Sigmoid colon (tissue), 4 donors: ENCODE measurements around the gene TMEM219.
"Not testable (repeated sequence)": the region's sequence is repeated elsewhere in the genome, so short reads cannot be mapped to it uniquely, and the experiment has no call there.

Source experiments
- EP300 ChIP-seq, 4 donors: sonication (generic); formaldehyde crosslinking; IDR thresholded peaks; one replicate each; pipeline ENCODE4 v1.6.1; 2017; ENCODE audit warnings: antibody characterized with exemption in 4 of 4
- POLR2A ChIP-seq, 2 donors: fragments of 450-650 bp; IDR thresholded peaks; one replicate each; pipeline ENCODE4 v1.6.1; 2016; ENCODE audit warnings: antibody characterized with exemption in 2 of 2, mild to moderate bottlenecking in 2 of 2, moderate library complexity in 2 of 2

GRCh38 chr16:30015450-30015849 lies 53.6 kb downstream of the TMEM219 start:
- TF ChIP-seq POLR2A, EP300 (IDR thresholded peaks at IDR 0.05): not testable (repeated sequence)
